ENCODE measurements around the gene ZBTB40.

ZBTB40 gene

DNA sequence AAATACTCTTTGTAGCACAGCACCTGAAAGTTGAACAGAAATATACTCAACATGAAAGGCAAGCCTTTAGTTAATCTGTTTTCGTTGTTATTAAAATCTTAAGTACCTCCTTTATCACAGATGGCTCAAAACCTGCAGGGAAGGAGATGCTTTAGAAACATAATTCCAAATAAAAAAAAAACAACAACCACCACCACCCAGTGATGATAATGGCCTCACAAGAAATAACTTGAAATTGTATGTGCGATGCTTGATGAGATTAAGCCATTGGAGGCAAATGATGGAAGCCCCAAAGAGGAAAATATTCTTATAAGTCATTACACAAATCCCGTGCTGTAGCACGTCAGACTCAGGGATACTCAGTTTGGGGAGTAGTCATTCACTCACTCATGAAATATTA lies 24.9 kb upstream of the ZBTB40 start:
- TF ChIP-seq POLR2A (IDR thresholded peaks at IDR 0.05; ENCODE audit: low read depth, low read length) (no peak), POLR2AphosphoS5 (IDR thresholded peaks at IDR 0.05; ENCODE audit: low read depth, low read length) (no peak), SPI1 (IDR thresholded peaks at IDR 0.05; ENCODE audit: low read depth, low read length) (no peak), POU2F2 (IDR thresholded peaks at IDR 0.05; ENCODE audit: low read depth, low read length) (no peak), PAX5 (IDR thresholded peaks at IDR 0.05; ENCODE audit: insufficient read depth, low read length, severe bottlenecking) (no peak), TAF1 (IDR thresholded peaks at IDR 0.05; ENCODE audit: low read depth, low read length) (no peak)
- FAIRE-seq = no peak
- no peak for DNase-seq (ENCODE audit: insufficient read length, low spot score)

DNA sequence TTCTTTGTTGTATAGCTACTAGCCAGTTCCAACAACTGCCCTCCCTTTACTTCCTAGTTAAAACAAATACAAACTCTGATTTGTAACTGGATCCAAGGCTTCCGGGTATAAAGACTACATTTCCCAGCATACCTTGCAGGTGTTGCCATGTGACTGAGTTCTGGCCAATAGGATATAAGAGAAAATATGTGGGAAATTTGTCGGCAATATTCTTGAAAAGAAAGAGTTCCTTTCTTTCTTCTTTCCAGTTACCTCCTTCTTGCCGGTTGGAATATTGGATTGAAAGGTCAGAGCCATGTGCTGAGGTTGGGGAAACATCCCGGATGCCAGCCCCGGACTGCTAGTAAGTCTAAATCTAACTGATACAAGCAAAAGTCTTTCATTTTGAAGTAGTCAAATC lies 23.0 kb upstream of the ZBTB40 start:
- DNase-seq (ENCODE audit: insufficient read length, low spot score) (no peak), FAIRE-seq (no peak)
- TF ChIP-seq POLR2A (IDR thresholded peaks at IDR 0.05; ENCODE audit: low read depth, low read length) (no peak), POLR2AphosphoS5 (IDR thresholded peaks at IDR 0.05; ENCODE audit: low read depth, low read length) (no peak), PAX5 (IDR thresholded peaks at IDR 0.05; ENCODE audit: insufficient read depth, low read length, severe bottlenecking) (no peak), TAF1 (IDR thresholded peaks at IDR 0.05; ENCODE audit: low read depth, low read length) (no peak), SPI1 (IDR thresholded peaks at IDR 0.05; ENCODE audit: low read depth, low read length) (no peak)

DNA sequence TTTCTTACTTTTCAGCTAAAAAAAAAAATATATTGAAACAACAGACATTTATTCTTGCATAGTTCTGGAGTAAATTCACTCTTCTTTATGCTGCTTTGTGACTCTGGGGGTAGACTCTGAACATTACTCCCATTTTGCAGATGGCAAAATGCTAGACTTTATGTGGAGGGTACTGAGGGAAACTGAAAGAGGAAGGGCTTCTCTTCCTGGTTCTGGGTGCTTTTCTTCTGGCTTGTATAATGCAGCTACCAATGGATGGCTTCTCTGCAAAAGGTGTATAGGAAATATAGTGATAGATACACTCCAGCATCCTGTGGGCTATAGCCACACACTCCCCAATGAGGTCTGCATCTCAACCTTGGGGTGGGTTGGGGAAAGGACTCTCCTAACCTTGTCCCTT lies 19.7 kb upstream of the ZBTB40 start:
- FAIRE-seq (no peak), DNase-seq (ENCODE audit: insufficient read length, low spot score) (no peak)
- TF ChIP-seq PAX5 (IDR thresholded peaks at IDR 0.05; ENCODE audit: insufficient read depth, low read length, severe bottlenecking) = no peak
- no peak for TF ChIP-seq POLR2A (IDR thresholded peaks at IDR 0.05; ENCODE audit: low read depth, low read length)
- TF ChIP-seq POLR2AphosphoS5 (IDR thresholded peaks at IDR 0.05; ENCODE audit: low read depth, low read length) = no peak
- no peak for TF ChIP-seq POU2F2 (IDR thresholded peaks at IDR 0.05; ENCODE audit: low read depth, low read length)
- TF ChIP-seq SPI1 (IDR thresholded peaks at IDR 0.05; ENCODE audit: low read depth, low read length) = peak; percentile 25; the same call in 1 of the 2 replicates

DNA sequence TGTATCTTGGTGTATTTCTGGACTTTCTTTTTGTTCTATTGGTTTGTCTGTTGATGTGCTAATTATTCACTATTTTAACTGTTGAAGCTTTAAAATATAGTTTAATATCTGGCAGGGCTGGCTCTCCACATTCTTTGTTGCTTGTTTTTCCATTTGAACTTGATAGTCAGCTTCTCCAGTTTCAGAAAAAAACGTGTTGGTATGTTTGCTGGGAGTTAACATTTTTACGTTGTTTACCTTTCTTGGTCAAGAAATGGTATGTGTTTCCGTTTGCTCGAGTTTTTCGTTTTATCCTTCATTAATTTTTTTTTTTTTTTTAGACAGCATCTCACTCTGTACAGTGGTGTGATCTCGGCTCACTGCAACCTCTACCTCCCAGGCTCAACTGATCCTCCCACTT lies 16.9 kb upstream of the ZBTB40 start:
- no peak for FAIRE-seq
- TF ChIP-seq POLR2A (IDR thresholded peaks at IDR 0.05; ENCODE audit: low read depth, low read length) (no peak), POU2F2 (IDR thresholded peaks at IDR 0.05; ENCODE audit: low read depth, low read length) (no peak), SPI1 (IDR thresholded peaks at IDR 0.05; ENCODE audit: low read depth, low read length) (no peak), TAF1 (IDR thresholded peaks at IDR 0.05; ENCODE audit: low read depth, low read length) (no peak), PAX5 (IDR thresholded peaks at IDR 0.05; ENCODE audit: insufficient read depth, low read length, severe bottlenecking) (no peak), POLR2AphosphoS5 (IDR thresholded peaks at IDR 0.05; ENCODE audit: low read depth, low read length) (no peak)
- DNase-seq (ENCODE audit: insufficient read length, low spot score) = no peak

DNA sequence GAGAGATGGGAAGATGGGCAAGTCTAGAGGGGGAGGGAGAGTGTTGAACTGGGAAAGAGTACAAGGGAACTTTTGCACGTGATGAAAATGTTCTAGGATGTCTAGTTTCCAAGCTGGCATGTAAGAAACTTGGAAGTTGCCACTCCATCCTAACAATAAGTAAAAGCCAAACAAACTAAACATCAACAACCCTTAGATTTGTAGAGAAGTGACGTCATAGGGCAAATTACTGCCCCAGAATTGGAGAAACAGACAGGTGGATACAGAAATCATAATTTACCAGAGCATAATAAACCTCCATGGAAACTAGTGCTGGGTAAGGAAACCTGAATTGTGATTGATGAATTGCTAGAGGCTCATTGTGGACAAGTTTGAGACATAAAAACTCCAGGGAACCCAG lies 14.7 kb upstream of the ZBTB40 start:
- no peak for FAIRE-seq
- TF ChIP-seq TAF1 (IDR thresholded peaks at IDR 0.05; ENCODE audit: low read depth, low read length) (no peak), SPI1 (IDR thresholded peaks at IDR 0.05; ENCODE audit: low read depth, low read length) (no peak), PAX5 (IDR thresholded peaks at IDR 0.05; ENCODE audit: insufficient read depth, low read length, severe bottlenecking) (no peak), POLR2AphosphoS5 (IDR thresholded peaks at IDR 0.05; ENCODE audit: low read depth, low read length) (no peak), POU2F2 (IDR thresholded peaks at IDR 0.05; ENCODE audit: low read depth, low read length) (no peak), POLR2A (IDR thresholded peaks at IDR 0.05; ENCODE audit: low read depth, low read length) (no peak)
- no peak for DNase-seq (ENCODE audit: insufficient read length, low spot score)

DNA sequence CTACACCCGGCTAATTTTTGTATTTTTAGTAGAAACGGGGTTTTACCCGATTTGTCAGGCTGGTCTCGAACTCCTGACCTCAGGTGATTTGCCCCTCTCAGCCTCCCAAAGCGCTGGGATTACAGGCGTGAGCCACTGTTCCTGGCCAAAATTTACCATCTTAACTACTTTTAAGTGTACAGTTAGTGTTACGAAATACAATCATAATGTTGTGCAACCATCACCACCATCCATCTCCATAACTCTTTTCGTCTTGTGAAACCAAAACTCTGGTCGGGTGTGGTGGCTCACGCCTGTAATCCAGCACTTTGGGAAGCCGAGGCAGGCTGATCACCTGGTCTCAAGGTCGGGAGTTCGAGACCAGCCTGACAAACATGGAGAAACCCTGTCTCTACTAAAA lies 14.1 kb upstream of the ZBTB40 start:
- DNase-seq (ENCODE audit: insufficient read length, low spot score) (no peak), FAIRE-seq (peak; percentile 35)
- TF ChIP-seq POU2F2 (IDR thresholded peaks at IDR 0.05; ENCODE audit: low read depth, low read length) = no peak
- TF ChIP-seq PAX5 (IDR thresholded peaks at IDR 0.05; ENCODE audit: insufficient read depth, low read length, severe bottlenecking) = no peak
- no peak for TF ChIP-seq POLR2AphosphoS5 (IDR thresholded peaks at IDR 0.05; ENCODE audit: low read depth, low read length)
- TF ChIP-seq SPI1 (IDR thresholded peaks at IDR 0.05; ENCODE audit: low read depth, low read length) = no peak

DNA sequence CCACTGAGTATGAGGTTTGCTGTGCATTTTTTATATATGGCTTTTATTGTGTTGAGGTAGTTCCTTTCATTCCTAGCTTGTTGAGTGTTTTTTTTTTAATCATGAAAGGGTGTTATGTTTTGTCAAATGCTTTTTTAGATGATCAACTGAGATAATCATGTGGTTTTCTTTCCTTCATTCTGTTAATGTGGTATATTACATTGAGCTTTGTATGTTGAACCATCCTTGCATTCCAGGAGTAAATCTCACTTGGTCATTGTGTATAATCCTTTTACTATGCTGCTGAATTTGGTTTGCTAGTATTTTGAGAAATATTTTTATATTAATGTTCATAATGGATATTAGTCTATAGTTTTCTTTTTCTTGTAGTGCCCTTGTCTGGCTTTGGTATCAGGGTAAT lies 11.1 kb upstream of the ZBTB40 start:
- DNase-seq (ENCODE audit: insufficient read length, low spot score) (no peak), FAIRE-seq (no peak)
- no peak for TF ChIP-seq POLR2A (IDR thresholded peaks at IDR 0.05; ENCODE audit: low read depth, low read length)
- no peak for TF ChIP-seq POLR2AphosphoS5 (IDR thresholded peaks at IDR 0.05; ENCODE audit: low read depth, low read length)
- no peak for TF ChIP-seq PAX5 (IDR thresholded peaks at IDR 0.05; ENCODE audit: insufficient read depth, low read length, severe bottlenecking)
- no peak for TF ChIP-seq TAF1 (IDR thresholded peaks at IDR 0.05; ENCODE audit: low read depth, low read length)
- no peak for TF ChIP-seq POU2F2 (IDR thresholded peaks at IDR 0.05; ENCODE audit: low read depth, low read length)
- TF ChIP-seq SPI1 (IDR thresholded peaks at IDR 0.05; ENCODE audit: low read depth, low read length) = no peak

DNA sequence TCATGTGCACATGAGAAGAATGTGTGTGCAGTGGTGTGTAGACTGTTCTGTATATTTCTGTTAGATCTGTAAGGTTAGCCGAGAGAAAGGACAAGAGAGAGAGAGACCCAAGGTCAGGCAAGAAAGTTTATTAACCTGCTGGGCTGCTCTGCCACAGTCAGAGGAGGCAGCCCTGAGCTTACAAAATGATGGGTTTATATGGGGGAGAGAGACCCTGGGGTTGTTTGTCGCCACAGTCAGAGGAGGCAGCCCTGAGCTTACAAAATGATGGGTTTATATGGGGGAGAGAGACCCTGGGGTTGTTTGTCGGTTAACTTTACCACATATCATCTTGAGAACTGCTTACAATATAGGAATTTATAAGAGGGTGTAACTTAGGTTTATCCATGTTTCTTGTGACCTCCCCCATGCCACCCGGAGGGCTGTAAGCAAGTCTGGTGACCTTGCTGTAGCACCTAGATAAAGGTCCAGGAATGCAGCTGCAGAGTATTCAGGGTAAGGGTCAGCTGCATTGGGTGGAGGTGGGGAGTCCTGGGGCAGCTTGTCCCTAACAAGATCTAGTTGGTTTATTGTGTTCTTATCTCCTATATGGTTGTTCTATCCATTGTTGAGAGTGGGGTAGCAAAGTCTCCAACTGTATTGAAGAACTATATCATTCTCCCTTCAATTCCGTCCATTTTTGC lies 9.3 kb upstream of the ZBTB40 start:
- TF ChIP-seq PAX5 (IDR thresholded peaks at IDR 0.05; ENCODE audit: insufficient read depth, low read length, severe bottlenecking) (no peak), SPI1 (IDR thresholded peaks at IDR 0.05; ENCODE audit: low read depth, low read length) (no peak), TAF1 (IDR thresholded peaks at IDR 0.05; ENCODE audit: low read depth, low read length) (no peak), POLR2AphosphoS5 (IDR thresholded peaks at IDR 0.05; ENCODE audit: low read depth, low read length) (no peak), POU2F2 (IDR thresholded peaks at IDR 0.05; ENCODE audit: low read depth, low read length) (no peak), POLR2A (IDR thresholded peaks at IDR 0.05; ENCODE audit: low read depth, low read length) (no peak)
- FAIRE-seq (no peak), DNase-seq (ENCODE audit: insufficient read length, low spot score) (no peak)

DNA sequence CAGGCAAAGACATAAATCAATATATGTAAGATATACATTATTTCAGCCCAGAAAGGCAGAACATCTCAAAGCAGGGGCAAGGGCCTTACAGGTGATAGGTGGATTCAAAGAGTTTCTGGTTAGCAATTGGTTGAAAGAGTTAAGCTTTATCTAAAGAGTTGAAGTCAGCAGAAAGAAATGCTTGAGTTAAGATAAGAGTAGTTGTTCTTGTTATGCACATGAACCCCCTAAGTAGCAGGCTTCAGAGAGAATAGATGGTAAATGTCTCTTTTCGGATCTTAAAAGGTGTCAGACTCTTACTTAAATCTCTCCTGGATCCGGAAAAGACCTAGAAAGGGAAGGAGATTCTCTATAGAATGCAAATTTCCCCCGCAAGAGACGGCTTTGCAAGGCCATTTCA lies 8.3 kb upstream of the ZBTB40 start:
- TF ChIP-seq TAF1 (IDR thresholded peaks at IDR 0.05; ENCODE audit: low read depth, low read length) (no peak), POU2F2 (IDR thresholded peaks at IDR 0.05; ENCODE audit: low read depth, low read length) (no peak), POLR2A (IDR thresholded peaks at IDR 0.05; ENCODE audit: low read depth, low read length) (no peak), POLR2AphosphoS5 (IDR thresholded peaks at IDR 0.05; ENCODE audit: low read depth, low read length) (no peak), SPI1 (IDR thresholded peaks at IDR 0.05; ENCODE audit: low read depth, low read length) (no peak), PAX5 (IDR thresholded peaks at IDR 0.05; ENCODE audit: insufficient read depth, low read length, severe bottlenecking) (no peak)
- FAIRE-seq (no peak), DNase-seq (ENCODE audit: insufficient read length, low spot score) (no peak)

DNA sequence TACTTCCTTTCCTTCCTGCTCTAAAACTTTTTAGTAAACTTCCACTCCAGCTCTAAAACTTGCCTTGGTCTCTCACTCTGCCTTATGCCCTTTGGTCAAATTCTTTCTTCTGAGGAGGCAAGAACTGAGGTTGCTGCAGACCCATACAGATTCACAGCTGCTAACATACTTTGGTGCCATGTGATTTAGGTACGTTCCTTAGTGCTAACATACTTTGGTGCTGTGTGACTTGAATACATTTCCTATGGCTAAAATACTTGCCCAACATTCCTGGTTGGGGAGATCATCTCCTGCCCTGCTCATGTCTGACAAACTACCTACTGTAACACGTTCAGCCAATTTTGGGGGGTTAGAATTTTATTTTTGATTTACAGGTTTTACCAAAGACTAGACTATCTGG lies 6.8 kb upstream of the ZBTB40 start:
- TF ChIP-seq SPI1 (IDR thresholded peaks at IDR 0.05; ENCODE audit: low read depth, low read length) (no peak), TAF1 (IDR thresholded peaks at IDR 0.05; ENCODE audit: low read depth, low read length) (no peak), POLR2AphosphoS5 (IDR thresholded peaks at IDR 0.05; ENCODE audit: low read depth, low read length) (no peak), POLR2A (IDR thresholded peaks at IDR 0.05; ENCODE audit: low read depth, low read length) (no peak), POU2F2 (IDR thresholded peaks at IDR 0.05; ENCODE audit: low read depth, low read length) (no peak)
- DNase-seq (ENCODE audit: insufficient read length, low spot score) = no peak
- FAIRE-seq = no peak

All from GM12891 (cell line).